ENCODE results near the gene ILDR2. TPM values are rescaled to one million over a fixed set of nuclear protein-coding genes. Genes with fewer than 3 reads are reported as not detected.

The ILDR2 gene
- total and polyA plus RNA-seq, 9 of the 15 experiments (the other 6 are each of a cell fraction or from before 2014, with no cell fraction given), result 0.03 to 0.31 (median 0.18) TPM; not detected in 2

DNA sequence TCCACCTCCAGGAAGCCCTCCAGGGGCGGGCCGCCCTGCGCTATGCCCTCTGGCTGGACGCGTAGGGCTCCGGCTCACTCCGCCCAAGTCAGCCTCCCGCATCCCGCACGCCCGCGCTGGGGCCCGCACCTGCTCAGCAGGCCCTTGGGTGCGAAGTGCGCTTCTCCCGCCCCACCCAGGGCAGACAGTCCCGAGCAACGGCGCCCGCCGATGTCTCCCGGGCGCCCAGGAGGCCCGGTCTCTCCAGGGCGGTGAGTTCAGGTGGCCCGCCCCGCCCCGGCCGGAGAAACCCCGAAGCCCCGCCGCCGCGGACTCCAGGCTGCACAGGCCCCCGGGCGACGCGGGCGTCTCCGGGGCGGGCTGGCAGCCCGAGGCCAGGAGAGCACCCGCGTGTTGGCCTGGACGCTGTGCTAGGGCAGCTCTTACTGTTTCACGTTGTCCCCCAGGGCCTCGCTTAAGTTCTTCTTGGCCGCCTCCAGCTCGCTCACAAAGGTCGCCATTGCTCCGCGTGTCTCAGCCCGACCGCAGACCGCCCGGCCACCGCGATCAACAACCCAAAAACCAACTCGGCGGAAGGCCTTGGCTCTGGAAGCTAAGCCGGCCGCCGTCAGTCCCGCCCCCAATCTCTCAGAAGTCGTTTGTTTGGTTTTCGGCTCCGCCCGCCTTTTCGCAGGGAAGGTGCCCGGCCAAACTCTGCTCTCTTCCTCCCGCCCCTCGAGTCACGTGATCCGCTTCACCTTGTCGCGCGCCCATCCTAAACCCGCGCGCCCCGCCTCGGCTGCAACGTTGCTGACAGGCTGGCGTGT is 99.4 kb downstream of the ILDR2 start, which contains the start of gene TADA1 (continued):
- TF ChIP-seq, protein P1, sequence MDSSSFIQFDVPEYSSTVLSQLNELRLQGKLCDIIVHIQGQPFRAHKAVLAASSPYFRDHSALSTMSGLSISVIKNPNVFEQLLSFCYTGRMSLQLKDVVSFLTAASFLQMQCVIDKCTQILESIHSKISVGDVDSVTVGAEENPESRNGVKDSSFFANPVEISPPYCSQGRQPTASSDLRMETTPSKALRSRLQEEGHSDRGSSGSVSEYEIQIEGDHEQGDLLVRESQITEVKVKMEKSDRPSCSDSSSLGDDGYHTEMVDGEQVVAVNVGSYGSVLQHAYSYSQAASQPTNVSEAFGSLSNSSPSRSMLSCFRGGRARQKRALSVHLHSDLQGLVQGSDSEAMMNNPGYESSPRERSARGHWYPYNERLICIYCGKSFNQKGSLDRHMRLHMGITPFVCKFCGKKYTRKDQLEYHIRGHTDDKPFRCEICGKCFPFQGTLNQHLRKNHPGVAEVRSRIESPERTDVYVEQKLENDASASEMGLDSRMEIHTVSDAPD (CRISPR knock-in tag; IDR thresholded peaks at IDR 0.05), result no peak
- TF ChIP-seq ARHGAP35 (IDR thresholded peaks at IDR 0.05; ENCODE audit: partially characterized antibody) (no peak), HDAC8 (tag; IDR thresholded peaks at IDR 0.05) (no peak; the same call in 1 of the 2 replicates), HNRNPL (IDR thresholded peaks at IDR 0.05; ENCODE audit: low read depth, low read length) (0 out of 2 replicates have a peak, but pooled peaks have one; percentile 21), KLF1 (tag; IDR thresholded peaks at IDR 0.05) (no peak; the same call in 1 of the 2 replicates), TCF3 (CRISPR knock-in tag; IDR thresholded peaks at IDR 0.05) (no peak; the same call in none of the 2 replicates), HEY1 (CRISPR knock-in tag; IDR thresholded peaks at IDR 0.05; ENCODE audit: borderline replicate concordance) (no peak), ZNF436 (CRISPR knock-in tag; IDR thresholded peaks at IDR 0.05) (peak; percentile 97), KLF16 (IDR thresholded peaks at IDR 0.05) (no peak), ZNF445 (CRISPR knock-in tag; IDR thresholded peaks at IDR 0.05; ENCODE audit: low read depth) (no peak), HOXB6 (CRISPR knock-in tag; IDR thresholded peaks at IDR 0.05; ENCODE audit: borderline replicate concordance) (no peak), ZNF143 (CRISPR knock-in tag; IDR thresholded peaks at IDR 0.05) (no peak), CBFB (CRISPR knock-in tag; IDR thresholded peaks at IDR 0.05) (peak; percentile 91; the same call in 1 of the 2 replicates), BCOR (IDR thresholded peaks at IDR 0.05) (peak; percentile 89), STAT5A (IDR thresholded peaks at IDR 0.05; ENCODE audit: borderline replicate concordance, low read length) (no peak), SMARCE1 (IDR thresholded peaks at IDR 0.05) (no peak; the same call in 1 of the 2 replicates), ETV5 (CRISPR knock-in tag; IDR thresholded peaks at IDR 0.05; ENCODE audit: low read depth) (peak; percentile 49; the same call in 1 of the 2 replicates), SP2 (IDR thresholded peaks at IDR 0.05; ENCODE audit: extremely low read depth, low read depth, low read length, poor library complexity, severe bottlenecking) (no peak)
- TF ChIP-seq, protein P2, sequence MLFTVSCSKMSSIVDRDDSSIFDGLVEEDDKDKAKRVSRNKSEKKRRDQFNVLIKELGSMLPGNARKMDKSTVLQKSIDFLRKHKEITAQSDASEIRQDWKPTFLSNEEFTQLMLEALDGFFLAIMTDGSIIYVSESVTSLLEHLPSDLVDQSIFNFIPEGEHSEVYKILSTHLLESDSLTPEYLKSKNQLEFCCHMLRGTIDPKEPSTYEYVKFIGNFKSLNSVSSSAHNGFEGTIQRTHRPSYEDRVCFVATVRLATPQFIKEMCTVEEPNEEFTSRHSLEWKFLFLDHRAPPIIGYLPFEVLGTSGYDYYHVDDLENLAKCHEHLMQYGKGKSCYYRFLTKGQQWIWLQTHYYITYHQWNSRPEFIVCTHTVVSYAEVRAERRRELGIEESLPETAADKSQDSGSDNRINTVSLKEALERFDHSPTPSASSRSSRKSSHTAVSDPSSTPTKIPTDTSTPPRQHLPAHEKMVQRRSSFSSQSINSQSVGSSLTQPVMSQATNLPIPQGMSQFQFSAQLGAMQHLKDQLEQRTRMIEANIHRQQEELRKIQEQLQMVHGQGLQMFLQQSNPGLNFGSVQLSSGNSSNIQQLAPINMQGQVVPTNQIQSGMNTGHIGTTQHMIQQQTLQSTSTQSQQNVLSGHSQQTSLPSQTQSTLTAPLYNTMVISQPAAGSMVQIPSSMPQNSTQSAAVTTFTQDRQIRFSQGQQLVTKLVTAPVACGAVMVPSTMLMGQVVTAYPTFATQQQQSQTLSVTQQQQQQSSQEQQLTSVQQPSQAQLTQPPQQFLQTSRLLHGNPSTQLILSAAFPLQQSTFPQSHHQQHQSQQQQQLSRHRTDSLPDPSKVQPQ (CRISPR knock-in tag; IDR thresholded peaks at IDR 0.05; ENCODE audit: borderline replicate concordance), result no peak
- TF ChIP-seq, protein P3, sequence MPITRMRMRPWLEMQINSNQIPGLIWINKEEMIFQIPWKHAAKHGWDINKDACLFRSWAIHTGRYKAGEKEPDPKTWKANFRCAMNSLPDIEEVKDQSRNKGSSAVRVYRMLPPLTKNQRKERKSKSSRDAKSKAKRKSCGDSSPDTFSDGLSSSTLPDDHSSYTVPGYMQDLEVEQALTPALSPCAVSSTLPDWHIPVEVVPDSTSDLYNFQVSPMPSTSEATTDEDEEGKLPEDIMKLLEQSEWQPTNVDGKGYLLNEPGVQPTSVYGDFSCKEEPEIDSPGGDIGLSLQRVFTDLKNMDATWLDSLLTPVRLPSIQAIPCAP (CRISPR knock-in tag; IDR thresholded peaks at IDR 0.05; ENCODE audit: borderline replicate concordance), result 0 out of 2 replicates have a peak, but pooled peaks have one; percentile 59
- TF ChIP-seq, protein P4, sequence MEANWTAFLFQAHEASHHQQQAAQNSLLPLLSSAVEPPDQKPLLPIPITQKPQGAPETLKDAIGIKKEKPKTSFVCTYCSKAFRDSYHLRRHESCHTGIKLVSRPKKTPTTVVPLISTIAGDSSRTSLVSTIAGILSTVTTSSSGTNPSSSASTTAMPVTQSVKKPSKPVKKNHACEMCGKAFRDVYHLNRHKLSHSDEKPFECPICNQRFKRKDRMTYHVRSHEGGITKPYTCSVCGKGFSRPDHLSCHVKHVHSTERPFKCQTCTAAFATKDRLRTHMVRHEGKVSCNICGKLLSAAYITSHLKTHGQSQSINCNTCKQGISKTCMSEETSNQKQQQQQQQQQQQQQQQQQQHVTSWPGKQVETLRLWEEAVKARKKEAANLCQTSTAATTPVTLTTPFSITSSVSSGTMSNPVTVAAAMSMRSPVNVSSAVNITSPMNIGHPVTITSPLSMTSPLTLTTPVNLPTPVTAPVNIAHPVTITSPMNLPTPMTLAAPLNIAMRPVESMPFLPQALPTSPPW (CRISPR knock-in tag; IDR thresholded peaks at IDR 0.05), result peak; percentile 88

Data from K562 (cell line).